ENCODE data around the gene PAWR. TPM values are rescaled to one million over a fixed set of nuclear protein-coding genes. Genes with fewer than 3 reads are reported as not detected.
"Not testable (repeated sequence)": the region's sequence is repeated elsewhere in the genome, so short reads cannot be mapped to it uniquely, and the experiment has no call there.

The PAWR gene
- total and polyA plus RNA-seq, 9 of the 15 experiments (the other 6 are each of a cell fraction or from before 2014, with no cell fraction given), result 0.82 TPM; not detected in 8

- TF ChIP-seq TFAP4 (CRISPR knock-in tag; IDR thresholded peaks at IDR 0.05; ENCODE audit: borderline replicate concordance) (no peak), HDAC2 (IDR thresholded peaks at IDR 0.05) (no peak), USF1 (CRISPR knock-in tag; IDR thresholded peaks at IDR 0.05) (no peak), ARHGAP35 (IDR thresholded peaks at IDR 0.05; ENCODE audit: partially characterized antibody) (no peak), DNMT1 (IDR thresholded peaks at IDR 0.05) (no peak), FOXA1 (IDR thresholded peaks at IDR 0.05; ENCODE audit: borderline replicate concordance) (no peak), MIER1 (IDR thresholded peaks at IDR 0.05; ENCODE audit: low read depth) (no peak), HSF4 (CRISPR knock-in tag; IDR thresholded peaks at IDR 0.05; ENCODE audit: borderline replicate concordance) (no peak), NFYB (IDR thresholded peaks at IDR 0.05; ENCODE audit: extremely low read depth, insufficient read length) (no peak)
Observed at GRCh38 chr12:79566452-79567174, 124.2 kb downstream of the PAWR start (continued).

- DNase-seq (ENCODE audit: extremely low read depth in 1 of 4, low spot score in 3 of 4); H3K27ac ChIP-seq (ENCODE audit: extremely low read depth, low read depth, low read length); H3K4me2 ChIP-seq (ENCODE audit: insufficient read depth, low read length); H3K9me3 ChIP-seq (replicated peaks; ENCODE audit: control insufficient read depth, insufficient read depth, low read depth, low read length); H3K9me1 ChIP-seq (ENCODE audit: control insufficient read depth, insufficient read depth, low read length); H3K4me3 ChIP-seq; H4K20me1 ChIP-seq (replicated peaks; ENCODE audit: control insufficient read depth, insufficient read depth, low read length); H3K36me3 ChIP-seq (ENCODE audit: control insufficient read depth, insufficient read depth, low read length); CTCF ChIA-PET (ENCODE audit: low intra/inter-chr PET ratio); FAIRE-seq; BruUV-seq (replicated peaks); intact Hi-C loops (cut with micrococcal nuclease); H3K9ac ChIP-seq (ENCODE audit: insufficient read depth in 1 of 2, low read depth in 2 of 2, low read length in 2 of 2); H3K27me3 ChIP-seq (ENCODE audit: control insufficient read depth in 2 of 2, insufficient read depth in 2 of 2, low read length in 2 of 2); POLR2A ChIA-PET; H3K79me2 ChIP-seq (ENCODE audit: control insufficient read depth, insufficient read depth, low read length); in situ Hi-C loops (cut with MboI); H3K4me1 ChIP-seq (replicated peaks in 1 of 2; ENCODE audit: control insufficient read depth in 2 of 2, insufficient read depth in 2 of 2, low read length in 2 of 2); ATAC-seq; H2AFZ ChIP-seq (ENCODE audit: low read depth, low read length): not testable (repeated sequence)
- WGBS (ENCODE audit: insufficient coverage, low coverage, missing lambda C conversion rate), result under 1% methylated on average over 17 of the region's 29 CpGs
Observed at GRCh38 chr12:79564727-79565350, 125.9 kb downstream of the PAWR start.

All from K562 (cell line).